Right ventricle myocardium superior (tissue), 1 donor: ENCODE measurements around the gene FEN1. TPM values are rescaled to one million over a fixed set of nuclear protein-coding genes. Genes with fewer than 3 reads are reported as not detected.

ENCODE experiments used
- ATAC-seq: fragments of 200-7000 bp; cut with Tn5 transposase; one replicate; pipeline ENCODE4 v1.9.1; 2020; ENCODE audit warnings: mild to moderate bottlenecking; ENCODE audit not compliant: poor library complexity
- DNase-seq: peaks from one replicate; pipeline ENCODE4 v3.0.0-alpha.2; 2020
- intact Hi-C: fragments of 100-400 bp; cut with DNase I; formaldehyde crosslinking; loops from one replicate; pipeline ENCODE4 v1.11.2; 2022
- total RNA-seq: library from RNA; stranded (reverse); fragmentation: NEBNext Ultra II Directional; extraction: Animal tissue kit (Norgen Biotek cat#: 25700); gene quantifications from one replicate; pipeline ENCODE4 v1.2.1, GENCODE V29; 2021
- donor health status: DM: no; HTN: yes; CAD: no; lungs with severe emphysema.

FEN1 gene
- total RNA-seq, 1 donor from 2014 or later: 6.3 TPM

DNA sequence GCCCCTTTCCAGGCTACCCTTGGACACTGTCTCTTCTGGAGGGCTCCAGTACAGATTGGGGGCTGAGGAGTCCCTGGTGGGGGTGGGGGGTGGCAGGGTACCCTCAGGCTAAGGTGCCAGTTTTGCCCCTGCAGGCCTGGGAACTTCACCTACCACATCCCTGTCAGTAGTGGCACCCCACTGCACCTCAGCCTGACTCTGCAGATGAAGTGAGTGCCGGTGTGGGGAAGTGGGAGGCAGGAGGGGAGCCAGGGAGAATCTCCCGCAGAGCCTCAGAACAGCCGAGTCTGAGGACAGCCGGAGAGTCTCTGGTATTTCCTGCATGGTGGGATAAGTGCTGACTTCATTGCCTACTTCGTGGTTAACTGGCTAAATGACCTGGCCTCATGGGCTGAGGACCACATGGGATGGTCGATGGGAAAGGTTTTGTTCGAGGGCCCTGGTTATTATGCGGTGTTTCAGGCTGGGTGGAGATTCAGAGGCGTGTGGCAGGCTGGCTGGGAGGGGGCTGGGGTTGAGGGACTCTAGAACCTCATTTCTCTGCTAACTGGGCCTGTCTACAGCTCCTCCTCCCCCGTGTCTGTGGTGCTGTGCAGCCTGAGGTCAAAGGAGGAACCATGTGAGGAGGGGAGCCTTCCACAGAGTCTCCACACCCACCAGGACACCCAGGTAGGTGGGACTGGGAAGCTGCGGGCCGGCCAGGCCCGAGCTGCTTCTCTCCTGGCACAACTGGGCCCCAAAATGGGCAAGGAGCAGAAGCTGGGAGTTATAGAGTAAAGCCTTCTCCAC is 8.8 kb upstream of the FEN1 start:
- DNase-seq (no peak), ATAC-seq (no peak)
- intact Hi-C loops: no loop called here

DNA sequence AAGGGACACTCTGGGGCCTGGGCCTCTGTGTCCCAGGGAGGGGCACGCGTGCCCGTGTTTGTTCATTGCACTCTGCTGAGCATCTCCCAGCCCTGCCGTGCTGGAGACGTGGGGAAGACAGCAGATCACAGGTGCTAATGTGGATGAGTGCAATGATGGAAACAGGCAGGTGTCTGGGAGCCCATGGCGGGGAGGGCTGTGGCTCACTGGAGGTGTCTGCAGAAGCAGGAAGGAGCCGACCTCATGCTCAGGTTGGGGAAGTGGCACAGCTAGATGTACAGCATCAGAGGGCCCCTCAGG is 8.3 kb upstream of the FEN1 start:
- DNase-seq (no peak), ATAC-seq (no peak)
- intact Hi-C loops: no loop called here

DNA sequence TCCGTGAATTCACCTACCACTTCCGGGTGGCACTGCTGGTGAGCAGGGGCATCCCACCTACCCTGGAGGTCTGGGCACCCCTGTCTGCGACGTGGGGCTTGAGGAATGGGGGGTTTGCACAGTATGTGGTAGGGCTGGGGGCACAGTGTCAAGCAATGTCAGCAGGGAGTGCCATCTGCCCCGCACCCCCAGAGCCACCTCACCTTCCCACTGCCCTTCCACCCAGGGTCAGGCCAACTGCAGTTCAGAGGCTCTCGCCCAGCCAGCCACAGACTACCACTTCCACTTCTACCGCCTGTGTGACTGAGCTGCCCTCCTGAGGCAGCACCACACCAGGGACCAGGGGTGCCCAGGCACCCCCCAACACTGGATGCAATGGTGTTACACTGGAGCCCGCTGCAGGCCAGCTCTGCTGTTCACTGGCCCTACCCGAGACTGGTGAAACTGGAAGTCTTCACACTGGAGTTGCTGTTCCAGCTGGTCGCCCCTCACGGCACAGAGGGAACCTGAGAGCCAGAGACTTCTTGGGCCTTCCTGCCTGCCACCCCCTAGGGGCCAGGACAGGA is 6.8 kb upstream of the FEN1 start:
- intact Hi-C loops: no loop called here
- ATAC-seq (no peak), DNase-seq (no peak)

DNA sequence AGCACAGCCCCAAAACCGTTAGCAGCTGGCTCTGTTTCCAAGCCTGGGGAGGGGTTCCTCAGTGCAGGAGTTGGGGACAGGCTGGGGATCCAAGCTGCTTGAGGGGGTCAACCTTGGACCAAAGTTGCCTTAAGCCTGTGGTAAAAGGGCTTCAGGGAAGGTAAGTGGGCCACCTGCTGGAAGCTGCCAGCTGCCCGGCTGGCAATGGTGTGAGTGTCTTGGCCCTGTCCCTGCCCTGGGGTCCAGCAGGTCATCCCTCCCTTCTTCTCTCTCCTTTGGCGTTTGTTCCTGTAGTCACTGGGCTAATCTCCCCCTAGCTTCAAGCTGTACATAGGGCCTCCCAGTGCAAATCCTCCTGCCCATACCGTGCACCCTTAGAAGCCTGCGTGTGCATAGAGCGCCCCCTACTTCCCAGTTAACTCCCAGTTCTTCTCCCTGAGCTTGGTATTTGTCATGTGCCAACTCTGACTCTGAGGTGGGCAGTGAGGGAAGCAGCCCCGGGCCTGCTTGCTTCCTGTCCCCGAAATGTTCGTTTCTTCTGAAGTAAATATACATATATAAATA is 4.7 kb upstream of the FEN1 start:
- DNase-seq: no peak
- intact Hi-C loops: no loop called here

DNA sequence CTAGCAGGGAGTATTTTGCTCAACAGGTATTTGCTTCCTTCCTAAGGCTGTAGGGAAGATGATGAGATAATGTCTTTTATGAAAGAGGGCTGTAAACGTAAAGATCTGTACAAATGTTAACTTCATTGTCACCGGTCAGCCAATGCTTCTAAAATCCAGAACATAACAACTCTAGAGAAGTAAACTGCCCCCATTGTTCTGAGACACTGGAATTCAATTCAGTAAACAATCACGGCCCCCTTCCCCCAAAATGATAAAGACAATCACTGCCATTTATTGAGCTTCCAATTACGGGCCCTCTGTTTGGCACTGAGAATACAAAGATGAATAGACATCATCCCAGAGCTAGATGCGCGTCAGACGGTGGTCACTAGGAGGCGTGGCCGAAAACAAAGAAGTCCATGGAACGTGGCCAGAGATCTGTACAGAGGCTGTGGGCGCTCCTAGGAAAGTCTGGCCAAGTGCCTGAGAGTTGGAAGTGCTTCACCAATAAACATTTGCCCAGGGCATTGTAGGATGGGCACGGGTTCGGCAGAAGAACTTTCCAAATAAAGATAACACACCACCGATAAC is 888 bp upstream of the FEN1 start:
- ATAC-seq (peak; percentile 55), DNase-seq (peak; percentile 71)
- intact Hi-C loops: loop anchor here (10.0 kb wide), 1 partner anchor 293 kb away; no protein-coding TSS in a partner anchor

More for the DNA sequence above, 4.7 kb upstream of the FEN1 start:
- ATAC-seq: no peak

DNA sequence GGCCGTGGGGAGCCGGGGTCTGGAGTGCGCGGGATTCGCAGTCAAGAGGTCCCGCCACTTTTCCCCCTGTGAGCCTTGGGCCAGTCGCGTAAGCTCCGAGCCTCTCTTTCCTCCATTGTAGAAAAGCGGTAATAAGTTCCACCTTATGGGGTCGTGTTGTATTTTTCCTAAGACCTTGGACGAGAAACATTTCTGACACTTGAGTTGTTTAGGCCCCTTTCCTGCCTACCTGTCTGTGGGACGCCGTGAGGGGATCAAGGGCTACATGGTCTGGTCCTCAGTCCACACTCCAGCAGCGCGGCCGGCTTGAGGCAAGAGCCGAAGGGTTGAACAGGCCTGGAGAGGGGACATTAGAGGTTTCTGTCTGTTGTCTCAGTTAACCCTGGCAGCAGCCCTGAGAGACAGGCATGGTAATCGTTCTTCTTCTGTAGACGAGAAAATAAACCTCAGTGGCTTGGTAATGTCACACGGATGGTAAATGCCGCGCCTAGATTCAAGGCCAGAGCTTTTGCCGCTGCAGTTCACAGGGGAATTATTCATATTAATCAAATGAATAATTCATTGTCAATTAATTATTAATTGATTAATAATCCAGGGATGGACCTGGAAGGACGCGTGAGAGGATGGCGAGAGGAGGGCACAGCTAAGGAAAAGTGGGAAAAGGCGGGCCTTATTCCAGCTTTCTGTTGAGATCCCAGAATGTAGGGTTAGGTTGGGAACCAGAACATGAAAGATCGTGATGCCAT is 545 bp downstream of the FEN1 start:
- ATAC-seq: no peak
- intact Hi-C loops: loop anchor here (10.0 kb wide), 1 partner anchor 292 kb away; no protein-coding TSS in a partner anchor

DNA sequence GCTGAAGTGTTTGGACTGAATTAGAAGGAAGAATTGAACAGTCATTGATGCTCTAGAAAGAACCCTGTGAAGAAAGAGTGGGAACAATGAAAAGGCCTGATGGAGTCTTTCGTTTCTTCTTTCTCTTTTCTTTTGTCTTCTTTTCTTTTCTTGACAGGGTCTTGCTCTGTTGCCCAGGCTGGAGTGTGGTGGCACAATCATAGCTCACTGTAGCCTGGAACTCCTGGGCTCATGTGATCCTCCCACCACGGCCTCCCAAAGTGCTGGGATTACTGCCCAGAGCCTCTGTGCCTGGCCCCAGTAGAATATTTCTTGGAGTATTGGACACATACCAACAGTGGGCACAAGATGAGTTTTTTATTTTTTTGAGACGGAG is 1.1 kb downstream of the FEN1 start:
- intact Hi-C loops: loop anchor here (10.0 kb wide), 1 partner anchor 291 kb away; no protein-coding TSS in a partner anchor
- DNase-seq (peak; percentile 8), ATAC-seq (no peak)

More for the DNA sequence above, 545 bp downstream of the FEN1 start:
- DNase-seq: peak; percentile 49

DNA sequence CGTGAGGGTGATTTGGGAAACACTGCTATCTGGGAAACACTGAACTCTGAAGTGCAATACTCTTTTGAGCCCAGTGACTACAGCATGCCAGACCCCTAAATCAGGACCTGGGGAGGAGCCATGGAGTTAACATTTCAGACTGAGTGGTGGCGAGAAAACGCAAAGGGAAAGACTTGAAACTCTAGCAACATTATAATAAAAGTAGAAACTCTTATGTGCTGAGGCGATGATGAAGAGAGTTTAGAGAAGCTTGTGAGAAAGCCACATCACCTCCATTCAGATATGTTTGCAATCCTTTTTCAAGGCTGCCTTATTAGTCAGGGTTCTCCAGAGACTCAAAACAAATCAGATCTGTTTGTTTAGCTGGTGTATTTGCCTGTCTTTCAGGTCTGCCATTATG is 1.9 kb downstream of the FEN1 start:
- intact Hi-C loops: loop anchor here (10.0 kb wide), 1 partner anchor 290 kb away; no protein-coding TSS in a partner anchor
- ATAC-seq (no peak), DNase-seq (no peak)

DNA sequence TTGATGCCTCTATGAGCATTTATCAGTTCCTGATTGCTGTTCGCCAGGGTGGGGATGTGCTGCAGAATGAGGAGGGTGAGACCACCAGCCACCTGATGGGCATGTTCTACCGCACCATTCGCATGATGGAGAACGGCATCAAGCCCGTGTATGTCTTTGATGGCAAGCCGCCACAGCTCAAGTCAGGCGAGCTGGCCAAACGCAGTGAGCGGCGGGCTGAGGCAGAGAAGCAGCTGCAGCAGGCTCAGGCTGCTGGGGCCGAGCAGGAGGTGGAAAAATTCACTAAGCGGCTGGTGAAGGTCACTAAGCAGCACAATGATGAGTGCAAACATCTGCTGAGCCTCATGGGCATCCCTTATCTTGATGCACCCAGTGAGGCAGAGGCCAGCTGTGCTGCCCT is 2.7 kb downstream of the FEN1 start:
- intact Hi-C loops: loop anchor here (5.0 to 10.0 kb wide), 3 partner anchors 97 to 289 kb away; partner anchors contain the start of gene FADS3
- no peak for ATAC-seq
- DNase-seq: peak; percentile 26

DNA sequence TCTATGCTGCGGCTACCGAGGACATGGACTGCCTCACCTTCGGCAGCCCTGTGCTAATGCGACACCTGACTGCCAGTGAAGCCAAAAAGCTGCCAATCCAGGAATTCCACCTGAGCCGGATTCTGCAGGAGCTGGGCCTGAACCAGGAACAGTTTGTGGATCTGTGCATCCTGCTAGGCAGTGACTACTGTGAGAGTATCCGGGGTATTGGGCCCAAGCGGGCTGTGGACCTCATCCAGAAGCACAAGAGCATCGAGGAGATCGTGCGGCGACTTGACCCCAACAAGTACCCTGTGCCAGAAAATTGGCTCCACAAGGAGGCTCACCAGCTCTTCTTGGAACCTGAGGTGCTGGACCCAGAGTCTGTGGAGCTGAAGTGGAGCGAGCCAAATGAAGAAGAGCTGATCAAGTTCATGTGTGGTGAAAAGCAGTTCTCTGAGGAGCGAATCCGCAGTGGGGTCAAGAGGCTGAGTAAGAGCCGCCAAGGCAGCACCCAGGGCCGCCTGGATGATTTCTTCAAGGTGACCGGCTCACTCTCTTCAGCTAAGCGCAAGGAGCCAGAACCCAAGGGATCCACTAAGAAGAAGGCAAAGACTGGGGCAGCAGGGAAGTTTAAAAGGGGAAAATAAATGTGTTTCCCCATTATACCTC is 3.3 kb downstream of the FEN1 start:
- DNase-seq (peak; percentile 31), ATAC-seq (no peak)
- intact Hi-C loops: loop anchor here (5.0 to 10.0 kb wide), 3 partner anchors 96 to 289 kb away; partner anchors contain the start of gene FADS3

DNA sequence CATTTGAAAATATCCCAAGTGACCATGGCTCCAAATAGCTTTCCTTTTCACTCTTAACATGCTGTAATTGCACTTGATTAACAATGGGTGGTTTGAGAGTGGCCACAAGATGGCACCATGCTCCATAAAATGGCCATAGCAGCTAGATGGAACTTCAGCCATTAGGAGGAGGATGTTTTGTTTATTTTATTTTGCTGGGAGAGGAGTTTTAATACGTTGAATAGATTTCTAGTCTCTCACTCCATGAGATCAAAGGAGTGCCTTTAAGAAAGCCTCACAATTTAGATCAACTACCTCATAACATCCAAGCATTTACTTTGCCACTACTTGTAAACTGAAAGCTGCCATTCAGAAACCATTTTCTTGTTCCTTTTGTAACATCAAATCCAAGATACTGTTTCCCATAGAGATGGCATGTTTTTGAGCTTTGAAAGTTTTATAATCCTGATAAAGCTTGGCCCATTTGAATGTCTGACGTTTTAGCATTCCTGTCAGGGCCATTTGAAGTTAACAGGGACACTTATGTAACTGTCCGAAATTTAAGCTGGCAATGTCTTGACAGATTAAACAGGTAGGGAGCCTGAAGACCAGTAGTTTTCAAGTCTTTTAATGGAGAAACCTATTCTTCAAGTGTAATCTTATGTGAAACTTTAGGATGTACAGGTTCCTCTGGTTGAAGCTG is 4.7 kb downstream of the FEN1 start:
- intact Hi-C loops: loop anchor here (5.0 to 10.0 kb wide), 3 partner anchors 95 to 287 kb away; partner anchors contain the start of gene FADS3
- ATAC-seq (peak; percentile 61), DNase-seq (peak; percentile 71)

DNA sequence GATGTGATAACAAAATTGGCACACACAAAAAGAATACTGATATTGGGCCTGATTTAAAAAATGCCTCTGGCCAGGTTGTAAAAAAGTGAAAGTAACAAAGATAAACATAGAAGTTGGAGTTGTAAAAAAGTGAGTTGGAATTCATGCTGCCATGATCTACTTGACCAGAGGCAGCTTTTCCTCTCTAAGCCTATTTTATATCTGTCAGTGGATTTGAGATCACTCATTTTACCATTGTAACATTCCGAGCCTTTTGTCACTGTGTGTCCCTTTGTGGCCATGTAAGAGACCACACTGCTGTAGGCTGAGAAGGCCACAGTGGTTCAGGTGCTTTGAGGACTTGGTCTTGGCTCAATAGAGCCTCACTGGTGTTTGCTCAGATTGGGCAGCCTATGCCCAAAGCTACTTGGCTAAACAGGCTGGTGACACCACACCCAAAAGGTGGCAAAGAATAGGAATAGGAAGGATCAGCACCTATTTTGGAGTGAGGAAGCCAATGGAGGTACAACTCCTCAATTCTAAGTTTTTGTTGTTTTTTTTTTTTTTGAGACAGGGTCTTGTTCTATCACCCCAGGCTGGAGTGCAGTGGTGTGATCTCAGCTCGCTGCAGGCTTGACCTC is 7.1 kb downstream of the FEN1 start:
- no peak for DNase-seq
- ATAC-seq: no peak
- intact Hi-C loops: loop anchor here (5.0 to 10.0 kb wide), 3 partner anchors 93 to 285 kb away; partner anchors contain the start of gene FADS3

DNA sequence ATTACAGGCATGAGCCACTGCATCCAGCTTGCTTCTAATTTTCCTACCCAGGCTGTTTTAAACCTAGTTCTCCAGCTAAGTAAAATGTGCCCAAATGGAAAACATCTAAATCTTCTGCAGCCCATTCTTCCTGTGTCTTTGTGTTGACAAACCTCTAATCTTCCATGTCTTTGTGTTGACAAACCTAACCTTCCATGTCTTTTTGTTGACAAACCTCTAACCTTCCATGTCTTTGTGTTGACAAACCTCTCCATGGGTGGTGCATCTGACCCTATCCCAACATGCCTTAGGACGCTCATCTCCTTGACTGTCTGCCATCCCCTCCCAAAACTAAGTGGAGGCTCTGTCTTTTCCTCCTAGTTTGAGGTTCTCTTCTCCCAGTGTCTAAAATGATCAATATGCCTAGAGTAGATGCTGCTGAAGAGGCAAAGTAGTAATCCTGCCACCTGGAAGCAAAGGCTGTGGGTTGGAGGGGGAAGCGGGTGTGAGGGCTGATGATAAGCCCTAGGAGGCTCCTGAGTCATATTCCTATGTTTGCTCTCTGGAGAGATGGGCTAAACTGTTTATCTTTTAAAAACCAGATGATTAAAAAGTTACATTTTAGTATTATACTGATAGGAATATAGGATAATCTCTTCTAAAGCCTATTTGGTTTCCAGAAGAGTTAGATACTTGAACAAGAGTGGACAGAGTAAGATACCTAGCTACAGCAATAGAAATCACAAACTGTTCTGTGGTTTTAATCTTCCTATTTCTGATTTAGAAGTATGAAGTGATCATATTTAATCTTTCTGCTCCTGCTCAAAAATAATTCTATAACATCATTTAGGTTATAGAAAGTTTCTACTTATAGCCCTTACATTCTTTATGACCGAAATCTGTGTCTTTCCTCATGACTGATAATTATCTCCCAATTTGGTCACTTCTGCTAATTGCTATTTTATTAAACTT is 7.9 kb downstream of the FEN1 start:
- intact Hi-C loops: no loop called here
- ATAC-seq (no peak), DNase-seq (no peak)

DNA sequence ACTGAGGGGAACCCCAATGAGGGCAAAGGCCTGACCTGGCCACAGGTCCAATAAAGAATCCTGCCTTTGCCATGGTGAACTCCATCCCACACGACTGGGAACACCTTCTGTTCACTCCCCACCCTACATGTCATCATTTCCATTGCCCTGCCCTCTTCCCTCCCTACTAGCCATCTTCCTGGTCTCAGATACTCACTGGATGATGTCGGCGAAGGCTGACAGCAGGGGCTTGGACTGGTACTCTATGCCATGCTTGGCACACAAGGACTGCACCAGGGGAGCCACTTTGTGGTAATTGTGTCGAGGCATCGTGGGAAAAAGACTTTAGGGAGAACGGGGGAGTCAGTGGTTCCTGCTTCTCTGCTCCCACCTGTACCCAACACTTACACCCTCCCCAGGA is 9.9 kb downstream of the FEN1 start:
- DNase-seq (no peak), ATAC-seq (no peak)
- intact Hi-C loops: no loop called here

DNA sequence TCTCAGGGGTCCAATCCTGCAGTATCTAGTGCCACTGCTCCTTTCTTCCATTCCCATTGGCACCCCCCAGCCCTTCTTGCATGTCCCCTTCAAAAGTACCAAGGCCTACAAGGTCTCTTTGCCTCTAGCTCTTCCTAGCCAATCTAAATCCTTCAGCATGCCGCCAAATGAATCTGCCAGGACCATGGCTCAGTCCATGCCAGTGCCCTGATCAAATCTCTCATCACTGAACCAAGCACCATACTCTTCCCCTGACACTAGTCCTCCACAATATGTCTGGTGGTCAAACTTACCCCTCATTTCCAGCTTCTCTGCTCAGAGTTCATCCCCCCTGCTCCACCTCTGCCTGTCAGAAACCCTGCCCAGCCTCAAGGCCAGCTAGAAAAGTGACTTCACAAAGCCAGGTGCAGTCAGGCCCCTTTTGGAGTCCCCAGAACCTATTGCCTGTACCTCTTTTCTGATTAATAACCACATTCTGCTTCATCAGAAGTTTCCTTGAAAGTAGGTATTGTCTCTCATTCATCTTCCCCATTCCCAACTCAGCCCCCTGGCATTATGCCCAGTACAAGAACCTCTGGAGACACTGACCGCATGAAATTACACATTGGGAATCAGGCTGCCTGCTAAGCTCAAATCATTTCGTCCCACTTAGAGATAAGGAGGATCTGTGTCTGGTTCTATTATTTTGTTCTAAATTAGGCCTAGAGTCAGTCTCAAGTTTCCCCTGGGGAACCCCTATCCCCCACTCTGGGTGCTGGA is 11.4 kb downstream of the FEN1 start:
- ATAC-seq (no peak), DNase-seq (no peak)
- intact Hi-C loops: no loop called here

DNA sequence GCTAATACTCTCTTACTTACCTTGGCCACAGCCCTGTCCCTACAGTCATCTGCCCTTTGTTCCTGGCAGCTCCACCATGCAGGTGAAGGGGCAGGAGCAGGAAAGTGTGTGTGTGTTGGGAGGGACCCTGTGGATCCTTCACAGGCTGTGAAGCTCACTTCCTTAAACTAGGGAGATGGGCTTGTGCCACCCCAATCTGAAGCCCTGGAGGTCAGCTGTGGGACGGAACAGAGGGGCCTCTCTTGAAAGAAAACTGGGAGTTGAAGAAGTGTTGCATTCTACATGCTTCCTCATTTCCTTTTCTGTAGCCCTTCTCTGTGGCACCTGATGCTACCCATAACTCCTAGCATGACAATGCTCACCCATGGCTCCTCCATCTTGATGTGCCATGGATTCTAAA is 12.4 kb downstream of the FEN1 start:
- intact Hi-C loops: no loop called here
- DNase-seq (no peak), ATAC-seq (no peak)
